Adrenal gland (tissue), 5 donors: ENCODE results near the gene COL6A6.

Experiments used
- CTCF ChIP-seq, 6 experiments: fragments of 450-650 bp in 4 of 6; fragments of 200-600 bp in 2 of 6; sonication (generic) in 1 of 6; IDR thresholded peaks; 1 replicate in 5 of 6; 2 replicates in 1 of 6; pipeline versions ENCODE4 v1.5.1 to v1.8.0; 2016 to 2021; ENCODE audit warnings: antibody characterized with exemption in 6 of 6, mild to moderate bottlenecking in 2 of 6, moderate library complexity in 1 of 6
- POLR2A ChIP-seq, 2 donors: fragments of 450-650 bp; IDR thresholded peaks; one replicate each; pipeline ENCODE4 v1.6.1; 2017; ENCODE audit warnings: antibody characterized with exemption in 2 of 2, mild to moderate bottlenecking in 2 of 2, moderate library complexity in 1 of 2
- donor health status: DM: no; HTN: no; CAD: no.

- TF ChIP-seq CTCF (IDR thresholded peaks at IDR 0.05) = no peak
- TF ChIP-seq POLR2A (IDR thresholded peaks at IDR 0.05) = no peak
Measured at GRCh38 chr3:130565224-130565623, 48.2 kb downstream of the COL6A6 start.
